Measurements from ENCODE around the gene LCN6.

Gene LCN6

GRCh38 chr9:136743639-136744211, 4.6 kb downstream of the LCN6 start:
- DNase-seq (ENCODE audit: low spot score), result no peak

DNA sequence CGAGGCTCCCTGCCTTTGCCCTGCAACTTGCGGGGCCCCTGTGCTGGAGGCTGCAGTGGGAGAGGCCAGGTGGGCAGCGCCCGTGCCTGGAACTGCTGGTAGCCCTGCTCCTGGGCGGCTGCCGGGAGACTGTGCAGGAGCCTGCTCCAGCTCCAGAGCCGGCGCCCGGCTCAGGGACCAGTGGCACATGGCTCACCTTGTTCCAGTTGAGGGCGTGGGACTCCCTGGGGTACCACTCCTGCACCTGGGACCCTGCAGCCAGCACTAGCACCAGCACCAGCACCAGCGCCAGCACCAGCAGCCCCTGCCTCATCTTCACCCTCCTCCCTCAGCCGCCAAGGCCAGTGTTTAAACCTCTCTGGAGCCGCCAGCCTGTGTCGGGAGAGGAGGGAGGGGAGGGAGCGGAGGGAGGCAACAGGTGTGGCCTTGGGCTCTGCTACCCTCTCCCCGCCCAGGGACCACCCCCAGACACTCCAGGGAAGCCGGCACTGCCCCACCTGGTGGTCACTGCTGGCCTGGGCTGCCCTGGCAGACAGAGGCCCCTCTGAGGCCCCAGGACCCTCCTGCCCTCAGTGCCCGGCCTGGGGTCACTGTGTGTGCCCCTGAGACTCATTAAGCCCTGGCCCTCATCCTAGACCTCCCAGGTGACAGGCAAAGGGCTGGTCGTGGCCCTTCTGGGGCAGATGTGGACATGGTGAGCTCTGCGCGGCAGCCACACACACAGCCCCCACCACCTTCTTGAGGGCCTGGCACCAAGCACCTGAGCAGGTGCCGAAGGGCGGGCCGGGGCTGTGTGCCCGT, 5.5 kb downstream of the LCN6 start, which contains the start of gene LCN10:
Gene LCN10, minus strand, starts transcription at position 350 of the 801 bp plus-strand sequence. Its CDS starts 37 bp downstream, at position 313.
- no peak for DNase-seq (ENCODE audit: low spot score)

GRCh38 chr9:136741883-136742571, 6.3 kb downstream of the LCN6 start:
- DNase-seq (ENCODE audit: low spot score), result no peak

DNA sequence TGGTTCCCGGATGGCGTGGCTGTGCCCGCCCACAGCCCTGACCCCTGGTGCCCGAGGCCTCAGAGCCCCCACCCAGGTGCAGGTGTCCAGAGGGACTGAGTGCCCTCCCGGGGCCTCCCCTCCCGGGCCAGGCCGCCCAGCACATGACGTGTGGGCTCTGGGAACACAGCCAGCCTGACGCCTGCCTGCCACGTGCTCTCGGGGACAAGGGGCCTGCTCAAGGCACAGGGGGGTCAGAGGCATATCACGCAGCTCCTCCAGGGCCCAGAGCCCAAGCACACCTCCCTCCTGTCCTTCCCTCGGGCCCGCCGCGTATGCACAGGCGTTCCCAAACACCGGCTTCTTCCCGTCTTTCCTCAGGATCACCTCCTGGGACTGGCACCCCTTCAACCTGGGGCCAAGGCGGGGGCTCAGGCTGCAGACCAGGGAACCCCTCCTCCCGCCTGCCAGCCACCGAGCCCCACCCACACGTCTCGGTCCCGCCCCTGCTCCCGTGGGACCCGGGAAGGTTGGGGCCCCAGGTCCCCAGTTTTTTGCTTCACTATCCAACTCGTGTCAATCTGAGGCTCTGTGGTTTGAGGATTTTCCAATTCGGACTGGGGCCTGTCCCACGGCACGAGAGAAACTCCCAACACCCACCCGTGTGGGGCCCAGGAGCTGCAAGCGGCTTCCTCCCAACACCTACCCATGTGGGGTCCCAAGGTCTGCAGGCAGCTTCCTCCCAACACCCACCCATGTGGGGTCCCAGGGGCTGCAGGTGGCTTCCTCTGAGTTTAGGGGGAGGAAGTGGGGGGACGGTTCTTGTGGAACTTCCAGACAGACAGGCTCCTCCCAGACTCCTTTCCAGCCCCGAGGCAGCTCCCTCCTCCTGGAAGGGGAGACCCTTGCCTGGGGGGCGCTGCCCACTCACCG, 7.1 kb downstream of the LCN6 start:
- no peak for DNase-seq (ENCODE audit: low spot score)

- DNase-seq (ENCODE audit: low spot score), result no peak
Measured at GRCh38 chr9:136740491-136740890, 7.8 kb downstream of the LCN6 start.

- no peak for DNase-seq (ENCODE audit: low spot score)
Measured at GRCh38 chr9:136740069-136740468, 8.3 kb downstream of the LCN6 start.

- DNase-seq (ENCODE audit: low spot score), result no peak
Measured at GRCh38 chr9:136739509-136739908, 8.8 kb downstream of the LCN6 start.

DNA sequence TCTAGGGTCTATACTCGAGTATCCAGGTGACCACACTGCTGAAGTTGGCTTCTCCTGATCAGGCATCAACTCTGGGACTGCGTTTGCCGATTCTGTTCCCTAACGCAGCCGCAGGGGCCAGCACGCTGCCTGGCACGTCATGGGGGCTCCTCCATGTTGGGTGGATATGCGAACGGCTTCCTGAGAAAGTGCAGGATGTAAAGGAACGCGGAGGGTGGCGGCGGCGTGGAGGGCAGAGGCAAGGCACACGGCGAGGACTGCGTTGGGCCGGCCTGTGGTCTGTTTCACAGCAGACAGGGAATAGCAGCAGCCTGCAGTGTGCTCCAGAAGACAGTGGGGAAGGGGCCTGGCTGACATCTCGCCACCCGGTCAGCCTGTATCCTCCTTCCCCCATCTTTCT, 9.4 kb downstream of the LCN6 start:
- DNase-seq (ENCODE audit: low spot score), result no peak

- no peak for DNase-seq (ENCODE audit: low spot score)
Measured at GRCh38 chr9:136735812-136736480, 12.4 kb downstream of the LCN6 start.

DNA sequence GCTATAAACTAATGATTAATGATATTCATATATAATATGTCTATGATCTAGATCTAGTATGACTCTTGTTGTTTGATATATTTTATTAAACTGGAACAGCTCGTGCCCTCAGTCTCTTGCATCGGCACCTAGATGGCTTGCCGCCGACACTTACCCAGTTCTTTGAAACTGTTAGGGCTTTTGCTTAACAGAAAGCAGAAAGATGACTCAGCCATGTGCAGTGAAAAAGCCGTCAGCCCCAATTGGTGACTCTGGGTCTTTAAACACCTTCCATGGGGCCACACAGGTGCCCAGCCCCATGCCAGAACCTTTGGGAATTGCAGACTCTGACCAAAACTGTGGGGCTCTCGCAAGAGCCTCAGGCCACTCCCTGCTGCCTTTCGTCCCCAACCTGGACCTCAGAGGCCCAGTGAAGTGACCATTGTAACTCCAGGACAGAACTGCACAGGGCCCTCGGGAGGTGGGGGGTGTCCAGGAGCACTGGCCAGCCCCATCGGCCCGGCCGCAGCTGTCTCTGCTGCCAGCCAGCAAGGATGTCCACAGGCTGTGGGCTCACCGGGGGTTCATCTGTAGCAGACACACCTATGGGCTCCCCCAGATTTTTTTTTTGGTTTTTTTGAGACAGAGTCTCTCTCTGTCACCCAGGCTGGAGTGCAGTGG, 13.4 kb downstream of the LCN6 start:
- no peak for DNase-seq (ENCODE audit: low spot score)

- DNase-seq (ENCODE audit: low spot score), result no peak
Measured at GRCh38 chr9:136733611-136734010, 14.7 kb downstream of the LCN6 start.

- DNase-seq (ENCODE audit: low spot score), result no peak
Measured at GRCh38 chr9:136732444-136733178, 15.7 kb downstream of the LCN6 start.

- DNase-seq (ENCODE audit: low spot score), result no peak
Measured at GRCh38 chr9:136729926-136730325, 18.4 kb downstream of the LCN6 start.

DNA sequence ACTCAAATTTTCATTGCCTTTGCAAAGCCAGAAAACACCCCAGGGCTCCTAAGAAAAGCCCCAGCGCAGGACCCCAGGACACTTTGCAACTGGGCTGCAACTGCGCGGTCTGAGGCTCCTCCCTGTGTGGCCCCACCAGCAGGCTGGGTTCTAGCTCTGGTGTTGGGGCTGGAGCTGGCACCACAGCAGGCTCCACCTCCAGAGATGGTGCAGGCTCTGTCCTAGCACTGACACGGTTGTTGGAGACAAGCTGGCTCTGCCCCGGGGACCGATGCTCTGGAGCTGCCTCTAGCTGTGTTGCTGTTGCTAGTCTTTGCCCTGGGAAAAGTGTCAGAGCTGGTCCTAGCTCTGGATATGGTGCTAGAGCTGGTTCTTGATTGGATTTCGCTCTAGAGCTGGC, 19.2 kb downstream of the LCN6 start:
- no peak for DNase-seq (ENCODE audit: low spot score)

- DNase-seq (ENCODE audit: low spot score), result no peak
Measured at GRCh38 chr9:136728548-136729123, 19.7 kb downstream of the LCN6 start.

DNA sequence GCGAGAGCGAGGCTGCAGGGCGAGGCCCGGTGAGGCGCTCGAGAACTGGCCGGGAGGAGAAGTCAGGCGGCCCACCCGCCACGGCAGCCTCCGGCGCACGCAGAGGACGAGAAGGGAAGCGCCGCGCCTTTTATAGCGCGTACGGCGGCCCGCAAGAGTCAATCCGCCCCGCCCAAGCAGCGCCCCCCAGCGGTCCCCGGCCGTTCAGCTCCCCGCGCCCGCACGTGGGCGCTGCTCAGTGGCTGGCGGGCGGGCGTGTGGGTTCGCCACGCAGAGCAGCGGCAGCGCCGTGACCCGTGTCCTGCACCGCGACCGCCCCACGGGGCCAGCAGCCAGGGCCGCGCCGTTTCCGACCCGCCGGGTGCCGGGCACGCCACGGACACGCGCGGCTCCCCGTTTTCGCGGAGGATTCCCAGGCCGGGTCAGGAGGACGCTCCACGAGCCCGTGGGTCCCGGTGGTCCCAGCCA, 20.2 kb downstream of the LCN6 start:
- DNase-seq (ENCODE audit: low spot score), result peak; percentile 90

DNA sequence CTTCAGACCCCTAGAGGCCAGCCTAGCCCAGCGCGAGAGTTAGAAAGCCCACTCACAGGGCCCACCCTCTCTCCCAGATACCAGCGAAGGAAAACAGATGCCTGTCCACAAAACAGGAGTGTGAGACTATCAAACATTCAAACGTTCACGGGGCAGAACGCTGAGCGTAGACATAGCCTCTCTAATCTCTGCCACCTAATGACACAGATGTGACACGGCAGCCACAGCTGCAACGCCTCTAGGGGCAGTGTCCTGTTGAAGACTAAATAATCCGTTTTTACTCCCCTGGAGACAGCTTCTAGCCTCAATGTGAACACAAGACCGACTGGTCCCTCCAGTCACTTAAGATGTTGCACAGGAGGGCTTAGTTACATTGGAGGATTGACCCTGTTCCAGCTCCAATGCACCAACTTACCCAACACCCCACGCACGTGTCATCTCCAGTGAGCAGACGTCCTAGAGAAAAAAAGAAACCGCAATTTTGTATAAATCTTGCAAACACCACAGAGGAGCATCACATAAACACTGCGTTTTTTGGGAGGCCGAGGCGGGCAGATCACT, 21.6 kb downstream of the LCN6 start:
- DNase-seq (ENCODE audit: low spot score), result no peak

DNA sequence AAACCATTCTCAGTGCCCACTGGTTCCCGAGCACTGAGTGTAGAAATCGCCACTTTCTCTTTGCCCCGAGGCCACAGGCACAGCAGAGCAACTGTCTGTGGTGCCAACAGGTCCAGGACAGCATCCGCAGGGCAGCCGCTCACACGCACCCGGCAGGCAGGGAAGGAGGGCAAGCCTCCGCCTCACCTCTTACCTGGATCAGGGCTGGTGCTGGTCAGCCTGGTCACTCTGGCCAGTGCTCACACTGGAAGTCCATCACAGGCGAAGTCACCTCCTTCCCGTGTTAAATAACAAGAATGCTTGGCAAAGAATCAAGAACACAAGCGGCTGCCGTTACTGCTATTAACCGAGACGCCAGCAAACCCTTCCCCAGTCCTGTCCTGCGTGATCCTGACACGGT, 22.2 kb downstream of the LCN6 start:
- no peak for DNase-seq (ENCODE audit: low spot score)

DNA sequence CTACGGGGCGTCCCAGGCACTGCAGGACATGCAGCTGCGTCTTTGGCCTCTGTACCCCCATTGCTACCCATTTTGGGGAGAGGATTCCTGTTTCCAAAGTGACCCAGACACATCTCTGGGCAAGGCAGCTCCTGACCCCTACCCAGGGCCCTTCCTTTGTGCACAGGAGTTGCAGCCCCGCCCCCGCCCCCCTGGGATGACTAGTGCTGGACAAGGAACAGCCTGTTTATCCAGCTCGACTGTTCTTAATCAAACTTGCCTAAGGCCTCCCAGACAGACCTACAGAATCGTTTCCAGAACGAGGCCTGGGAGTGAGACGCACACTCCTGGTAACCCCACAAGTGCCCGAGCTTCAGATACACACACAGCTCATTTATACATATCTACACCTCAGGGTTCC, 22.7 kb downstream of the LCN6 start:
- DNase-seq (ENCODE audit: low spot score), result no peak

All from LoVo (cell line).